OCI-LY1 (cell line): ENCODE data around the gene ANAPC2.

Source experiments
- CTCF ChIP-seq: fragments of 200-600 bp; sonication (generic), shearing (Covaris generic); IDR thresholded peaks from 2 replicates; pipeline ENCODE4 v1.5.1; 2017; ENCODE audit warnings: mild to moderate bottlenecking, antibody characterized with exemption, low read length, moderate library complexity, mixed read lengths
- EZH2 ChIP-seq: fragments of 200-600 bp; sonication (generic), shearing (Covaris generic); IDR thresholded peaks from 2 replicates; pipeline ENCODE4 v1.8.0; 2017; ENCODE audit warnings: borderline replicate concordance, mixed run types, mild to moderate bottlenecking, antibody characterized with exemption, low read length, moderate library complexity, mixed read lengths

- TF ChIP-seq CTCF (no peak), EZH2 (no peak)
Measured at GRCh38 chr9:137148661-137149060, 39.7 kb downstream of the ANAPC2 start.
